Muscle layer of duodenum (tissue), 2 donors: ENCODE data around the gene SLC25A18.
A peak's percentile ranks its signal among the peaks of the same experiment; 100 is the strongest.

Source experiments
- H3K27ac ChIP-seq: one replicate; pipeline ENCODE4 v1.7.0; 2013; ENCODE audit warnings: mild to moderate bottlenecking, low read length
- H3K27me3 ChIP-seq: one replicate; pipeline ENCODE4 v1.7.0; 2013; ENCODE audit warnings: low read depth, mild to moderate bottlenecking, control low read depth, low read length
- H3K36me3 ChIP-seq, 2 donors: one replicate each; pipeline ENCODE4 v1.7.0; 2013; ENCODE audit warnings: low read length in 2 of 2, control low read depth in 1 of 2, mild to moderate bottlenecking in 1 of 2; ENCODE audit not compliant: insufficient read depth in 2 of 2, control insufficient read depth in 1 of 2
- H3K4me1 ChIP-seq, 2 donors: one replicate each; pipeline ENCODE4 v1.7.0; 2013; ENCODE audit warnings: low read length in 2 of 2, mild to moderate bottlenecking in 2 of 2, control low read depth in 1 of 2, moderate library complexity in 1 of 2; ENCODE audit not compliant: insufficient read depth in 2 of 2, control insufficient read depth in 1 of 2
- H3K4me3 ChIP-seq, 2 donors: one replicate each; pipeline ENCODE4 v1.7.0; 2013; ENCODE audit warnings: low read length in 2 of 2, low read depth in 1 of 2, mild to moderate bottlenecking in 1 of 2
- H3K9me3 ChIP-seq, 2 donors: one replicate each; pipeline ENCODE4 v1.7.0; 2013; ENCODE audit warnings: low read length in 2 of 2, control low read depth in 1 of 2, mild to moderate bottlenecking in 1 of 2; ENCODE audit not compliant: control insufficient read depth in 1 of 2
- donor health status: healthy.

The SLC25A18 gene

DNA sequence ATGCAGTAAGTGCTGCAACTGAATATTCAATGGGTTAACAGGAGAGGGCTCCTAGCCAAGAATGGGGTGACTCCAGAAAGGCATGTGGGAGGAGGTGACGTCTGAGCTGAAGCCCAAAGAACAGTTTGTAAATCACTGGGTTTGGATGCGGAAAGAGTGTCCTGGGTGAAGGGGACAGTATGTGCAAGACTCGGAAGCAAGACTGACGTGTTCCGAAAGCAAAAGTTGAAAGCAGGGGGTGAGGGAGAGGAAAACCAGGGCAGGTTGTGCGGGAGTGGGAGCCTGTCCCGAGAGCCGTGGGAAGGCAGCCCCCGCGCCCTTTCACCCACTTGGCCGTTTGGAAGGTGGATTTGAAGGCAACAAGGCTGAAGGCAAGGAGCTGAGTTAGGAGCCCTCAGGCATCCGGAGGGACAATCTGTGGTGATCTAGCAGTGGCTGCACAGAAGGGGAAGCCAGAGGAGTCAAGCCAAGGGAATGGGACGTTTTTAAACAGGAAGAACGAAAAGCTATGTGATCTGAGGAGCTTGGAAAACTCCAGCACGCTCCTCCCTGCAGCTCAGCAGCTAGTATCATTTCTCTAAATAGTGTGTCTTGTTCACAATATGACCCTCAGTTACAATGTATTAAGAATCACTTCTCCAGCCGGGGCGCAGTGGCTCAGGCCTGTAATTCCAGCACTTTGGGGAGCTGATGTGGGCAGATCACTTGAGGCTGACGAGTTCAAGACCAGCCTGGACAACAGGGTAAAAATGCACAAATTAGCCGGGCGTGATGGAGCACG, 7.7 kb downstream of the SLC25A18 start:
- Histone ChIP-seq H3K4me3 (peak overlapping the region; percentile 32 to 54), H3K27me3 (no peaks in the 10 kb centered on the region), H3K9me3 (no peaks in the 10 kb centered on the region), H3K4me1 (peaks cover 8 to 15% of the 10 kb centered on the region in 2 donors), H3K27ac (peak overlapping the region; percentile 76), H3K36me3 (no peaks in the 10 kb centered on the region)

GRCh38 chr22:17575151-17575550, 11.9 kb downstream of the SLC25A18 start:
- no peak overlapping the region for H3K27ac ChIP-seq
- no peaks in the 10 kb centered on the region for H3K36me3 ChIP-seq
- no peaks in the 10 kb centered on the region for H3K27me3 ChIP-seq
- H3K4me3 ChIP-seq = no peak overlapping the region
- H3K9me3 ChIP-seq = no peaks in the 10 kb centered on the region
- H3K4me1 ChIP-seq = peaks cover 0 to 13% of the 10 kb centered on the region in 2 donors

DNA sequence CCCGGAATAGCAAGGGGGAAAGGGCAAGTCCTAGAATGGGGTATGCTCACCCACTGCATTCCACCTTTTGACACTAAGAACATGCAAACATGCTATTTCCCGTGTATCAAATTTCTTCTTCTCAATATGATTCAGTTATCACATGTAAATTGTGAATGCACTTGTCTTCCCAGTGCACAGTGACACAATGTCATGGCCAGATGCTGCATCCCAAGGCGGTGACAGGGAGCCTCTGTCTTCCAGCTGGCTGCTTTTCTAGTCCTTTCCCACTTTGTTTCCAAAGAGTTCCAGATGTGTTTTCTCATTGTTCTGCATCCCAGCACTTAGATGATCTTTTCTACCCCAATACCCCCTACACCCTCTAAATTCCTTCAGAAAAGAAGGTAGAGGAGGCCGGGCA, 12.4 kb downstream of the SLC25A18 start:
- Histone ChIP-seq H3K27ac (no peak overlapping the region), H3K27me3 (no peaks in the 10 kb centered on the region), H3K36me3 (no peaks in the 10 kb centered on the region)

DNA sequence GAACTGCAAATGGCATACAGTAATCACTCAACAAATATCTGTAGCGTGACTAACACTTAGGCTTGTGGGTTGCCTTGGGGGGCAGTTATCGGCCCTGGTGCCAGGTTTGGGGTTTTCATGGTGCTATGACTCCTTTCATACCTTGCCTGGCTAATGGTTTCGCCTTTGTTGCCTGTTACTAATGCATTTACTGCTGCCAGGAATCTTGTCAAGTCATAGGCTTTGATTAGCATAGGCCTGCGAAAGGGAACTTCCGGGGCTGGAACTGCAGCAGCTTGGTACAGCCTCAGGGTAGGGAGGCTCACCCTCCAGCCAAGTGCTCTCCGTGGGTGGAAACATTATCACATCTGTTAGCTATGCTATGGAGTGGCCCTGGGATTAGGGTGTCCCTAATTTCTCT, 13.2 kb downstream of the SLC25A18 start:
- Histone ChIP-seq H3K27me3 (no peaks in the 10 kb centered on the region), H3K9me3 (no peaks in the 10 kb centered on the region), H3K36me3 (no peaks in the 10 kb centered on the region), H3K27ac (no peak overlapping the region), H3K4me1 (peaks cover 0 to 11% of the 10 kb centered on the region in 2 donors), H3K4me3 (no peak overlapping the region)

More for the DNA sequence above, 12.4 kb downstream of the SLC25A18 start:
- H3K4me3 ChIP-seq = no peak overlapping the region
- peaks cover 0 to 13% of the 10 kb centered on the region in 2 donors for H3K4me1 ChIP-seq
- no peaks in the 10 kb centered on the region for H3K9me3 ChIP-seq

DNA sequence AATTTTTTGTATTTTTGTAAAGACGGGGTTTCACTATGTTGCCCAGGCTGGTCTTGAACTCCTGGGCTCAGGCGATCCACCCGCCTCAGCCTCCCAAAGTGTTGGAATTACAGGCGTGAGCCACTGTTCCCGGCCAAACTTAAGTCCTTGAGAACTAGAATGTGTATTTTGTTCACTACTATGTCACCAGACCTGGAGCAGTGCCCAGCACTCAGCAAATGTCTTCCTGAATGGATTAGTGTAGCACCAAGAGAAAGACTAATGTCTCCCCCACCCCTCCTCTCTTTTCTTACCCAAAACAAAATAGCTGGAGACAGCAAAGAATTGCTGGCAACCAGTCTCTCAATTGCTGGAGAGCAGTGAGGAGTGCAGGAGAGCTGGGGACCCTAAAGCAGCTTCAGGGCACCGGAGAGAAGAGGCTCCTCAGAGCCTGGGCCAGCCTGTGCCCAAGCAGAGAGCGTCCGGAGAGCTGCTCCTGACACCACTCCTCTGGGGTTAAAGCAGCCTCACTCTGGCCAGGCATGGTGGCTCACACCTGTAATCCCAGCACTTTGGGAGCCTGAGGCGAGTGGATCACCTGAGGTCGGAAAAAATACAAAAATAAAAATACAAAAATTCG, 14.9 kb downstream of the SLC25A18 start:
- H3K36me3 ChIP-seq = no peaks in the 10 kb centered on the region
- H3K27ac ChIP-seq = no peak overlapping the region
- H3K4me1 ChIP-seq = peaks cover 0 to 6% of the 10 kb centered on the region in 2 donors
- H3K27me3 ChIP-seq = no peaks in the 10 kb centered on the region
- no peaks in the 10 kb centered on the region for H3K9me3 ChIP-seq
- no peak overlapping the region for H3K4me3 ChIP-seq

GRCh38 chr22:17579535-17579981, 16.3 kb downstream of the SLC25A18 start:
- Histone ChIP-seq H3K4me1 (peaks cover 0 to 4% of the 10 kb centered on the region in 2 donors), H3K27ac (no peak overlapping the region), H3K9me3 (no peaks in the 10 kb centered on the region), H3K27me3 (no peaks in the 10 kb centered on the region), H3K4me3 (no peak overlapping the region), H3K36me3 (no peaks in the 10 kb centered on the region)

DNA sequence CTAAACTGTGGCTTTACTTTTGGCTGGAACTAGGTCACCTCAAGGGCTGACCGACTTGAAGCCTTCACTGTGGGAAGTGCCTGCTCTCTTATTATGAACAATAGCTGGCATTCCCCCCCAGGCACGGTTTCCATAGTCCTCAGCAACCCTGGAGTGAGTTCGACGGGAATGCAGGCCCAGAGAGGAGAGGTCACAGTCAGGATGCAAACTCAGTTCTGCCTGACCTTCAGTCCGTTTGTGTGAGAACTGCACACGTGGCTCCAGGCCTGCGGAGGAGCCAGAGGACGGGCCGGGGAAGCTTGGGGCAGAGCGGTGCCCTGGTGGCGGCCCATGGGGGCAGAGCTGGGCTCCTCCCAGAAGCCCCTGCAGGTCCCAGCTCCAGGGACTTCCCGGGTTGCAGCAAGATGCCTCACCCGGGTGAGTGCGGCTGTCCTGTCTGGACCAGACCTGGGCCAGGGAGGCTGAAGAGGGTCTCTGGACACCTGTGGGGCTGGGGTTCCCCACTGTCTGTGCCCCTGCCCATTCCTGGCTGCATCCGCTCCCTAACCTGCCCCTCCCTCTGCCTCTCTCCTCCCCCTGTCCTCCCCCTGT, 17.2 kb downstream of the SLC25A18 start:
- Histone ChIP-seq H3K9me3 (no peaks in the 10 kb centered on the region), H3K27ac (no peak overlapping the region), H3K4me1 (peaks cover 0 to 4% of the 10 kb centered on the region in 2 donors), H3K4me3 (no peak overlapping the region), H3K36me3 (no peaks in the 10 kb centered on the region), H3K27me3 (no peaks in the 10 kb centered on the region)

DNA sequence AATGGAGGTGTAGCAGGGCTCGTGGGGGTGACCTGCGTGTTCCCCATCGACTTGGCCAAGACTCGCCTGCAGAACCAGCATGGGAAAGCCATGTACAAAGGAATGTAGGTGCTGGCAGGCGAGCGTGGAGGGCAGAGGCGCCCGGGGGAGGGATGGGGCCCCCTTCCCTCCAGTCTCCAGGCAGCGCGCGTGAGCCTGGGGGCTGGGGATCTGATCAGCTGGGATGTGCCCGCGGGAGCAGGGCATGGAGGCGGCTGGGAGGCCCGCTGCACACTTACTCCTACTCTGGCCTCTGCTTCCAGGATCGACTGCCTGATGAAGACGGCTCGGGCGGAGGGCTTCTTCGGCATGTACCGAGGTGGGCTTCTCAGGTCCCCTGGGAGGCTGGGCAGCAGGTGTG, 17.8 kb downstream of the SLC25A18 start:
- H3K27me3 ChIP-seq = no peaks in the 10 kb centered on the region
- H3K9me3 ChIP-seq = no peaks in the 10 kb centered on the region
- no peaks in the 10 kb centered on the region for H3K36me3 ChIP-seq
- H3K4me1 ChIP-seq = peaks cover 0 to 4% of the 10 kb centered on the region in 2 donors
- H3K27ac ChIP-seq = no peak overlapping the region
- no peak overlapping the region for H3K4me3 ChIP-seq

- no peaks in the 10 kb centered on the region for H3K27me3 ChIP-seq
- H3K27ac ChIP-seq = no peak overlapping the region
- H3K4me3 ChIP-seq = no peak overlapping the region
- H3K9me3 ChIP-seq = no peaks in the 10 kb centered on the region
- H3K4me1 ChIP-seq = peaks cover 0 to 4% of the 10 kb centered on the region in 2 donors
- no peaks in the 10 kb centered on the region for H3K36me3 ChIP-seq
These were observed 18.3 kb downstream of the SLC25A18 start for GRCh38 chr22:17581631-17582030.

DNA sequence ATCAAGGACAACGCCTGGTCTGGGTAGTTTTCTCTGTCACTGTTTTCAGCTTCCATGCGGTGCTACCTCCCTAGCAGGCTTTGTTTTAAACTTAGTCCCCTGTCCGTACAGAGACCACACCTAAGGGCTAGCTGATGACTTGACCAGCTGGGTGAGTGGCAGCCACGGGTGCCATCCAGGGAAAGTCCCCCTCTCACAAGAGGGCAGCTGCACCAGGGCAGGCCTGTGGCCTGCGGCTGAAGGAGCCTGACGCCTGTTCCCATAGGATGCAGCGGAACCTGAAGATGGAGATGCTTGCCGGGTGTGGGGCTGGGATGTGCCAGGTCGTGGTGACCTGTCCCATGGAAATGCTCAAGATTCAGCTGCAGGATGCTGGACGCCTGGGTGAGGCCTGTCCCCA, 19.9 kb downstream of the SLC25A18 start:
- no peak overlapping the region for H3K27ac ChIP-seq
- peaks cover 0 to 4% of the 10 kb centered on the region in 2 donors for H3K36me3 ChIP-seq
- no peaks in the 10 kb centered on the region for H3K27me3 ChIP-seq
- peaks cover 0 to 4% of the 10 kb centered on the region in 2 donors for H3K4me1 ChIP-seq
- H3K4me3 ChIP-seq = no peak overlapping the region
- H3K9me3 ChIP-seq = no peaks in the 10 kb centered on the region

DNA sequence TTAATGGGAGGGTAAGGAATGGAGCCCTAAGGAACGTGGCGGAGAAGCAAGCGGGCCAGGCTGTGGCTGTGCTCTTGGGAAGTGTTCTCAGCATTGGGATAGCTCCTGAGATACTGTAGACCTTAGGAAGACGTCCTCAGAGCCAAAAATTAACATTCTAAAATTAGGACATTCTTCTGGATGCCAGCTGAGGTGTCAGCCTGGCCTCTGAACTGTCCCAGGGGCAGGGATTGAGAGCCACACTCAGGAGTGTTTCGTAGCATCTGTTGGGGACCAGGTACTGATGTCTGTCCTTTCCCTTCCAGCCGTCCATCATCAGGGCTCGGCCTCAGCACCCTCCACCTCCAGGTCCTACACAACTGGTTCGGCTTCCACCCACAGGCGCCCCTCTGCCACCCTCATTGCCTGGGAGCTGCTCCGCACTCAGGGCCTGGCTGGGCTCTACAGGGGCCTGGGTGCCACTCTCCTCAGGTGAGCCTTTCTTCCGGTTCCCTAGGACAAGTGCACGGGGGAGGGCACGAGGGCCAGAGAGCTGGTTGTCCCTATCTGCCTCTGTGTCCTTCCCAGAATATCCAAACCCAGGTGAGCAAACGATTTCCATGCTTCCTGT, 23.6 kb downstream of the SLC25A18 start:
- no peaks in the 10 kb centered on the region for H3K9me3 ChIP-seq
- no peak overlapping the region for H3K4me3 ChIP-seq
- H3K4me1 ChIP-seq = no peaks in the 10 kb centered on the region
- H3K36me3 ChIP-seq = peaks cover 10 to 34% of the 10 kb centered on the region in 2 donors
- H3K27me3 ChIP-seq = no peaks in the 10 kb centered on the region
- no peak overlapping the region for H3K27ac ChIP-seq
